ENCODE results near the gene SSTR4.

- TF ChIP-seq SNAI2 (CRISPR knock-in tag; IDR thresholded peaks at IDR 0.05), result no peak
- no peak for TF ChIP-seq PATZ1 (CRISPR knock-in tag; IDR thresholded peaks at IDR 0.05; ENCODE audit: borderline replicate concordance)
- no peak for TF ChIP-seq ZFP3 (CRISPR knock-in tag; IDR thresholded peaks at IDR 0.05)
- TF ChIP-seq, protein P1, sequence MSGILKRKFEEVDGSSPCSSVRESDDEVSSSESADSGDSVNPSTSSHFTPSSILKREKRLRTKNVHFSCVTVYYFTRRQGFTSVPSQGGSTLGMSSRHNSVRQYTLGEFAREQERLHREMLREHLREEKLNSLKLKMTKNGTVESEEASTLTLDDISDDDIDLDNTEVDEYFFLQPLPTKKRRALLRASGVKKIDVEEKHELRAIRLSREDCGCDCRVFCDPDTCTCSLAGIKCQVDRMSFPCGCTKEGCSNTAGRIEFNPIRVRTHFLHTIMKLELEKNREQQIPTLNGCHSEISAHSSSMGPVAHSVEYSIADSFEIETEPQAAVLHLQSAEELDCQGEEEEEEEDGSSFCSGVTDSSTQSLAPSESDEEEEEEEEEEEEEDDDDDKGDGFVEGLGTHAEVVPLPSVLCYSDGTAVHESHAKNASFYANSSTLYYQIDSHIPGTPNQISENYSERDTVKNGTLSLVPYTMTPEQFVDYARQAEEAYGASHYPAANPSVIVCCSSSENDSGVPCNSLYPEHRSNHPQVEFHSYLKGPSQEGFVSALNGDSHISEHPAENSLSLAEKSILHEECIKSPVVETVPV (CRISPR knock-in tag; IDR thresholded peaks at IDR 0.05), result no peak
- TF ChIP-seq CREB5 (CRISPR knock-in tag; IDR thresholded peaks at IDR 0.05; ENCODE audit: low read depth), result no peak
Measured at GRCh38 chr20:23062632-23063031, 27.5 kb downstream of the SSTR4 start.
